Measurements from ENCODE around the gene CNTNAP2. TPM values are rescaled to one million over a fixed set of nuclear protein-coding genes. Genes with fewer than 3 reads are reported as not detected.

The CNTNAP2 gene
- total and polyA plus RNA-seq, 2 donors, result 5.1 to 10.3 TPM

DNA sequence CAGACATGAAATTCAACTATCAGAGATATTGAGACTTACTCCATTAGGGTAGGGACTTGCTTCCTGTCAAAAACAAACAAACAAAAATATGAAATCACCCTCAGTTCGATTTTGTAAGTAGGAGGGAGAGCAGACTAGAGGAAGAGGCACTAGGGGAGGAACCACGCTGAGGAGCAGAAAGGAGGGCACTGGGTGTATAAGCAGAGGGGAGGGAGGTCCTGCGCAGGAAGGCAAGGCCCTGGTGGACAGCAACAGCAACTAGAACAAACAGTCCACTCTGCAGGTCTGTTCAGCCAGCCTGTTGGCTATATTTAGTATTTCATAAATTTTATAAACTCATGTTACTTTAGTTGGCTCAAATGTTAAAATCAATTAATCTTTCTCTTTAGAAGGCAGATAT is 1536.9 kb downstream of the CNTNAP2 start:
- WGBS, result 79% methylated on average over 3 of the region's 3 CpGs
- H3K27ac ChIP-seq (ENCODE audit: low read depth in 1 of 2, low read length in 1 of 2), result no peak overlapping the region
- no peak overlapping the region for H3K4me3 ChIP-seq (ENCODE audit: low read length in 2 of 2)
- no peaks in the 10 kb centered on the region for H3K4me1 ChIP-seq (ENCODE audit: control insufficient read depth in 2 of 2, insufficient read depth in 2 of 2, low read length in 2 of 2)
- no peaks in the 10 kb centered on the region for H3K36me3 ChIP-seq (ENCODE audit: control insufficient read depth in 2 of 2, insufficient read depth in 2 of 2, low read length in 1 of 2)
- no peaks in the 10 kb centered on the region for H3K27me3 ChIP-seq (ENCODE audit: control insufficient read depth in 2 of 2, insufficient read depth in 1 of 2, low read length in 1 of 2)
- H3K9me3 ChIP-seq (ENCODE audit: control insufficient read depth in 2 of 2, insufficient read depth in 1 of 2, low read length in 1 of 2), result no peaks in the 10 kb centered on the region
- no peak for DNase-seq (ENCODE audit: low read depth in 6 of 9, low spot score in 9 of 9)

DNA sequence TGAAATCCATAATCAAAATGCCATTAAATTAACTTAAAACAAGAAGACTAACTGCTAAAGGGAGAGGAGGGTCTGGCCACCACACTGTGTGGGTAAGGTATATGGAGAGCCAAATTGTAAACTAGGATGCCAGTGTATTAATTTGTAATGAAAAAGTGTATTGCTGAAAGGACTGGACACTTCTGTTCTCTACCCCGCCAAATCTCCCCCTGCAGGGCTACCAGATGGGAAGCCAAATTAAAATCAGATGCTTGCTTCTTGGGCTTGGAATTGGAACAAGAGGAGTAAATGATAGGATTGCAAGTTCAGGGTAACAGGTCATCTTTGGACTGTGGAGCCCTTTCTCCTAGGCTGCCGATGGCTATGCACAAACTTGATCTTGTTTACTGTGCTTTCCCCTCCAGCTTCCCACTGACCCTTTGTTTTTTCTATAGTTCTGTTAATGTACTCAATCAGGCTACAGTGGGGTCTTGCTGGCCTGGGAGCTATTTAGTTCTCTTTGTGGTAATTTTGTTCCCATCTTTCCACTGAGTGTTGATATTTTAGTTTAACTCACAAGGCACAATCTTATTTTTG is 1541.9 kb downstream of the CNTNAP2 start:
- WGBS, result 94% methylated on average over 2 of the region's 2 CpGs
- Histone ChIP-seq H3K27me3 (ENCODE audit: control insufficient read depth in 2 of 2, insufficient read depth in 1 of 2, low read length in 1 of 2) (no peaks in the 10 kb centered on the region), H3K9me3 (ENCODE audit: control insufficient read depth in 2 of 2, insufficient read depth in 1 of 2, low read length in 1 of 2) (no peaks in the 10 kb centered on the region), H3K27ac (ENCODE audit: low read depth in 1 of 2, low read length in 1 of 2) (no peak overlapping the region), H3K36me3 (ENCODE audit: control insufficient read depth in 2 of 2, insufficient read depth in 2 of 2, low read length in 1 of 2) (no peaks in the 10 kb centered on the region), H3K4me1 (ENCODE audit: control insufficient read depth in 2 of 2, insufficient read depth in 2 of 2, low read length in 2 of 2) (no peaks in the 10 kb centered on the region), H3K4me3 (ENCODE audit: low read length in 2 of 2) (no peak overlapping the region)
- DNase-seq (ENCODE audit: low read depth in 6 of 9, low spot score in 9 of 9), result no peak

DNA sequence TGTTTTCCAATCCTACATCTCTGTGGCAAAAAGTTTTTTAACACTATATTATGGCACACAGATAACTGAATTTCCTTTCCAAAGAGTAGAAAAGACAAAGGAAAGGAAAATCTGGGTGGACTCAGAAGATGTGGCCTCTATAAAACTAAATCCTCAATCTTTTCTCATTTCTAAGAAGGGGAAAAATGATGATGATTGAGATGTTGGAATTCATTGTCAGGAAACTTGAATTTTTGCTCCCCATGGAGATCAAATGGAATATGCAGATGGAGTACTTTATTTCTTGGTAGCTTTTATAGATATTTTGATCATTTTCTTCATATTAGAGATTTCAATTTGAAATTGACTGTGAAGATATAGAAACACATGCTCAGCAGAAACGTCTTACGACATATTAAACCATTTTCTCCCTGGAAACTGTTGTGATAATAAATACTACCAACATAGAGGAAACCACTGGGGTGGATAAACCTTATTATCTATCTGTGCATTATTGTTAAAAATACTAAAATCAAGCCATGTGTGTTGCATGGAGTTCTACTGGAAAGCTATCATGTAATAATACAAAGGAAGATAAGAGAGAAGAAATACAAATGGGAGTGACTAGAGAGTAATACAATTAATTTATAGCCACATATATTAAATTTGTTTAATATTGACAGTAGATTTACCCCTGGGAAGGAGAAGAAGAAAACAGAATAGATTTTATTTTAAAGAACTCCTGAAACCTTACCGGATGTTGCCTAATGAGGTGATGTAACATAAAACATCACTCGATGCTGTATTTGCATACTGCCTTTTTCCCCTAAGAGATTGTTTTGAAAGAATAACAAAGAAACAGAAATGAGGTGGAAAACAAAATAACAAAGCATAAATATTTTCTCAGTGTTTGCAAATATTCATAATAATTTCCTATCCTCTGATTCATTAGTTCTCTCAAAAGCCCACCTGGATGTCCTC is 1542.7 kb downstream of the CNTNAP2 start:
- WGBS, result 93% methylated on average over 4 of the region's 4 CpGs
- H3K27ac ChIP-seq (ENCODE audit: low read depth in 1 of 2, low read length in 1 of 2), result no peak overlapping the region
- no peaks in the 10 kb centered on the region for H3K4me1 ChIP-seq (ENCODE audit: control insufficient read depth in 2 of 2, insufficient read depth in 2 of 2, low read length in 2 of 2)
- DNase-seq (ENCODE audit: low read depth in 6 of 9, low spot score in 9 of 9), result no peak
- H3K4me3 ChIP-seq (ENCODE audit: low read length in 2 of 2), result no peak overlapping the region
- no peaks in the 10 kb centered on the region for H3K36me3 ChIP-seq (ENCODE audit: control insufficient read depth in 2 of 2, insufficient read depth in 2 of 2, low read length in 1 of 2)
- no peaks in the 10 kb centered on the region for H3K27me3 ChIP-seq (ENCODE audit: control insufficient read depth in 2 of 2, insufficient read depth in 1 of 2, low read length in 1 of 2)
- H3K9me3 ChIP-seq (ENCODE audit: control insufficient read depth in 2 of 2, insufficient read depth in 1 of 2, low read length in 1 of 2), result no peaks in the 10 kb centered on the region

DNA sequence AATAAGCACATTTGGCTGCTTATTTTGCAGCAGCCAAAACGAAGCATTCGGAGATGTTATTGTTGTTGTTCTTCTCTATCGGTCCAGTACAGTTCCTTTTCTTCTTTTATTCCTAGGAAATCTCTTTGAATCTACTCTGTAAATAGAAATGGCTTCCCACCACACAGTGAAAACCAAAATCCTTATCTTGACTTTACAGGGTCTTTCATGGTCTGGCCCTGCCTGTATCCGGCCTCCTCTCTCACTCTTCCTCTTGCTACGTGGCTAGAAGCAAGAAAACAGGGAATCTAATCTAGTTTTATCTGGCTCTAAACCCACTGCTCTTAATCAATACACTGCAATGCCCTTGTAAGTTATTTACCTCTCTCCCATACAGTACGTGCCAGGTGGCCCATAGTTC is 1547.9 kb downstream of the CNTNAP2 start:
- no peaks in the 10 kb centered on the region for H3K9me3 ChIP-seq (ENCODE audit: control insufficient read depth in 2 of 2, insufficient read depth in 1 of 2, low read length in 1 of 2)
- H3K4me1 ChIP-seq (ENCODE audit: control insufficient read depth in 2 of 2, insufficient read depth in 2 of 2, low read length in 2 of 2), result no peaks in the 10 kb centered on the region
- no peak for DNase-seq (ENCODE audit: low read depth in 6 of 9, low spot score in 9 of 9)
- H3K36me3 ChIP-seq (ENCODE audit: control insufficient read depth in 2 of 2, insufficient read depth in 2 of 2, low read length in 1 of 2), result no peaks in the 10 kb centered on the region
- no peaks in the 10 kb centered on the region for H3K27me3 ChIP-seq (ENCODE audit: control insufficient read depth in 2 of 2, insufficient read depth in 1 of 2, low read length in 1 of 2)
- no peak overlapping the region for H3K27ac ChIP-seq (ENCODE audit: low read depth in 1 of 2, low read length in 1 of 2)
- WGBS, result 50% methylated on average over 6 of the region's 6 CpGs
- H3K4me3 ChIP-seq (ENCODE audit: low read length in 2 of 2), result no peak overlapping the region

GRCh38 chr7:147670759-147671158 is 1554.2 kb downstream of the CNTNAP2 start:
- DNase-seq (ENCODE audit: low read depth in 6 of 9, low spot score in 9 of 9), result no peak
- WGBS, result 95% methylated on average over 10 of the region's 10 CpGs

DNA sequence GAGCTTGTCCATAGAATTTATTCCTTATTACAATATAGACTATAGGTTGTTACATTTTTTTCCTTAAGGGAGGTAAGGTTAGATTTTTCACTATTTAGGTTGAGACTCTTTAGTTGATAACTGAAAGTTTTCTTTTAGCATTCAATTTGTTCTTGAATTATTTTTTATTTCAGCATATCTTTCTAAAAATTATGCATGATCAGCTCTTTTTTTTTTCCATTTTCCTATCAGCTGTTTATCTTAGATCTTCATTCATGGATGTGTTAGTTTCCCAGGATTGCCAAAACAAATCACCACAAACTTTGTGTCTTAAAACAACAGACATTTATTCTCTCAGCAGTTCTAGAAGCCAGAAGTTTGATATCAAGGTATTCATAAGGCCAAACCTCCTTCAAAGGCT is 1558.1 kb downstream of the CNTNAP2 start:
- Histone ChIP-seq H3K9me3 (ENCODE audit: control insufficient read depth in 2 of 2, insufficient read depth in 1 of 2, low read length in 1 of 2) (no peaks in the 10 kb centered on the region), H3K27me3 (ENCODE audit: control insufficient read depth in 2 of 2, insufficient read depth in 1 of 2, low read length in 1 of 2) (no peaks in the 10 kb centered on the region), H3K27ac (ENCODE audit: low read depth in 1 of 2, low read length in 1 of 2) (no peak overlapping the region), H3K36me3 (ENCODE audit: control insufficient read depth in 2 of 2, insufficient read depth in 2 of 2, low read length in 1 of 2) (no peaks in the 10 kb centered on the region), H3K4me1 (ENCODE audit: control insufficient read depth in 2 of 2, insufficient read depth in 2 of 2, low read length in 2 of 2) (no peaks in the 10 kb centered on the region), H3K4me3 (ENCODE audit: low read length in 2 of 2) (no peak overlapping the region)
- DNase-seq (ENCODE audit: low read depth in 6 of 9, low spot score in 9 of 9), result no peak

More at GRCh38 chr7:147670759-147671158, 1554.2 kb downstream of the CNTNAP2 start:
- no peaks in the 10 kb centered on the region for H3K9me3 ChIP-seq (ENCODE audit: control insufficient read depth in 2 of 2, insufficient read depth in 1 of 2, low read length in 1 of 2)
- no peak overlapping the region for H3K27ac ChIP-seq (ENCODE audit: low read depth in 1 of 2, low read length in 1 of 2)
- no peaks in the 10 kb centered on the region for H3K4me1 ChIP-seq (ENCODE audit: control insufficient read depth in 2 of 2, insufficient read depth in 2 of 2, low read length in 2 of 2)
- no peaks in the 10 kb centered on the region for H3K36me3 ChIP-seq (ENCODE audit: control insufficient read depth in 2 of 2, insufficient read depth in 2 of 2, low read length in 1 of 2)
- H3K4me3 ChIP-seq (ENCODE audit: low read length in 2 of 2), result no peak overlapping the region
- H3K27me3 ChIP-seq (ENCODE audit: control insufficient read depth in 2 of 2, insufficient read depth in 1 of 2, low read length in 1 of 2), result no peaks in the 10 kb centered on the region

DNA sequence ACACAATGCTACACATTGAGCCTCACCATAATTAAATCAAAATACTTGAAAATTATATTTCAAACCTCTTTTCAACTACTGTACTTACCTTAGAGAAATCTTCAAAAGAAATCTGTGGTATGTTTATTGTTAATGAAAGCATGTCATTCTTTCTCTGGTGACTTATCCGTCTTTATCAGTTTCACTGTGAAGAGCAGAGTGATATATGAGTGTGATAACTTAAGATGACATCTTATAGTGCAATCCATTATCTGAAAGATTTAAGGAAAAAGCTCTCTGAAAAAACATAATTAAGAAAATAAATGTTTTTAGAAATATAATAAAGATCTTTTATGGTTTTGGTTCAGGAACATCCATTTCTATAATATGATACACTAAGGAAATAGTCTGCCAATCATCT is 1562.3 kb downstream of the CNTNAP2 start:
- WGBS, result 96% methylated on average over 1 of the region's 1 CpG
- DNase-seq (ENCODE audit: low read depth in 6 of 9, low spot score in 9 of 9), result no peak

GRCh38 chr7:147681530-147681929 is 1564.9 kb downstream of the CNTNAP2 start:
- H3K4me1 ChIP-seq (ENCODE audit: control insufficient read depth in 2 of 2, insufficient read depth in 2 of 2, low read length in 2 of 2), result no peaks in the 10 kb centered on the region
- DNase-seq (ENCODE audit: low read depth in 6 of 9, low spot score in 9 of 9), result no peak
- H3K27ac ChIP-seq (ENCODE audit: low read depth in 1 of 2, low read length in 1 of 2), result no peak overlapping the region
- H3K27me3 ChIP-seq (ENCODE audit: control insufficient read depth in 2 of 2, insufficient read depth in 1 of 2, low read length in 1 of 2), result no peaks in the 10 kb centered on the region
- H3K4me3 ChIP-seq (ENCODE audit: low read length in 2 of 2), result no peak overlapping the region
- no peaks in the 10 kb centered on the region for H3K9me3 ChIP-seq (ENCODE audit: control insufficient read depth in 2 of 2, insufficient read depth in 1 of 2, low read length in 1 of 2)
- H3K36me3 ChIP-seq (ENCODE audit: control insufficient read depth in 2 of 2, insufficient read depth in 2 of 2, low read length in 1 of 2), result no peaks in the 10 kb centered on the region
- 49% methylated on average over 1 of the region's 1 CpG for WGBS

More for the DNA sequence above, 1562.3 kb downstream of the CNTNAP2 start:
- H3K9me3 ChIP-seq (ENCODE audit: control insufficient read depth in 2 of 2, insufficient read depth in 1 of 2, low read length in 1 of 2), result no peaks in the 10 kb centered on the region
- H3K27me3 ChIP-seq (ENCODE audit: control insufficient read depth in 2 of 2, insufficient read depth in 1 of 2, low read length in 1 of 2), result no peaks in the 10 kb centered on the region
- H3K36me3 ChIP-seq (ENCODE audit: control insufficient read depth in 2 of 2, insufficient read depth in 2 of 2, low read length in 1 of 2), result no peaks in the 10 kb centered on the region
- no peak overlapping the region for H3K4me3 ChIP-seq (ENCODE audit: low read length in 2 of 2)
- no peaks in the 10 kb centered on the region for H3K4me1 ChIP-seq (ENCODE audit: control insufficient read depth in 2 of 2, insufficient read depth in 2 of 2, low read length in 2 of 2)
- H3K27ac ChIP-seq (ENCODE audit: low read depth in 1 of 2, low read length in 1 of 2), result no peak overlapping the region

GRCh38 chr7:147700702-147701101 is 1584.1 kb downstream of the CNTNAP2 start:
- Histone ChIP-seq H3K27me3 (ENCODE audit: control insufficient read depth in 2 of 2, insufficient read depth in 1 of 2, low read length in 1 of 2) (no peaks in the 10 kb centered on the region), H3K9me3 (ENCODE audit: control insufficient read depth in 2 of 2, insufficient read depth in 1 of 2, low read length in 1 of 2) (no peaks in the 10 kb centered on the region), H3K27ac (ENCODE audit: low read depth in 1 of 2, low read length in 1 of 2) (no peak overlapping the region), H3K4me3 (ENCODE audit: low read length in 2 of 2) (no peak overlapping the region), H3K4me1 (ENCODE audit: control insufficient read depth in 2 of 2, insufficient read depth in 2 of 2, low read length in 2 of 2) (no peaks in the 10 kb centered on the region), H3K36me3 (ENCODE audit: control insufficient read depth in 2 of 2, insufficient read depth in 2 of 2, low read length in 1 of 2) (no peaks in the 10 kb centered on the region)
- DNase-seq (ENCODE audit: low read depth in 6 of 9, low spot score in 9 of 9), result no peak
- WGBS, result 90% methylated on average over 5 of the region's 5 CpGs
